ENCODE data around the gene FMN1.
"Not testable (repeated sequence)": the region's sequence is repeated elsewhere in the genome, so short reads cannot be mapped to it uniquely, and the experiment has no call there.

FMN1 gene

GRCh38 chr15:33091983-33092693, 102.4 kb downstream of the FMN1 start:
- no peak for DNase-seq (ENCODE audit: low read depth, low spot score)

GRCh38 chr15:33089878-33090757, 104.4 kb downstream of the FMN1 start:
- DNase-seq (ENCODE audit: low read depth, low spot score): no peak

GRCh38 chr15:33089165-33089877, 105.2 kb downstream of the FMN1 start:
- no peak for DNase-seq (ENCODE audit: low read depth, low spot score)

GRCh38 chr15:33086500-33087121, 107.9 kb downstream of the FMN1 start:
- no peak for DNase-seq (ENCODE audit: low read depth, low spot score)

- DNase-seq (ENCODE audit: low read depth, low spot score): no peak
Observed at GRCh38 chr15:33084661-33085060, 109.9 kb downstream of the FMN1 start.

GRCh38 chr15:33083232-33084081, 111.1 kb downstream of the FMN1 start:
- no peak for DNase-seq (ENCODE audit: low read depth, low spot score)

GRCh38 chr15:33080006-33080405, 114.5 kb downstream of the FMN1 start:
- DNase-seq (ENCODE audit: low read depth, low spot score): no peak

GRCh38 chr15:33078607-33079006, 115.9 kb downstream of the FMN1 start:
- DNase-seq (ENCODE audit: low read depth, low spot score): no peak

- DNase-seq (ENCODE audit: low read depth, low spot score): no peak
Observed at GRCh38 chr15:33076937-33077336, 117.6 kb downstream of the FMN1 start.

- no peak for DNase-seq (ENCODE audit: low read depth, low spot score)
Observed at GRCh38 chr15:33074942-33075341, 119.6 kb downstream of the FMN1 start.

GRCh38 chr15:33074212-33074611, 120.3 kb downstream of the FMN1 start:
- DNase-seq (ENCODE audit: low read depth, low spot score): no peak

- DNase-seq (ENCODE audit: low read depth, low spot score): no peak
Observed at GRCh38 chr15:33071451-33071850, 123.1 kb downstream of the FMN1 start.

- DNase-seq (ENCODE audit: low read depth, low spot score): not testable (repeated sequence)
Observed at GRCh38 chr15:33069903-33070302, 124.6 kb downstream of the FMN1 start.

GRCh38 chr15:33069161-33069560, 125.4 kb downstream of the FMN1 start:
- no peak for DNase-seq (ENCODE audit: low read depth, low spot score)

- no peak for DNase-seq (ENCODE audit: low read depth, low spot score)
Observed at GRCh38 chr15:33068511-33068990, 126.0 kb downstream of the FMN1 start.

- no peak for DNase-seq (ENCODE audit: low read depth, low spot score)
Observed at GRCh38 chr15:33068007-33068481, 126.5 kb downstream of the FMN1 start.

GRCh38 chr15:33067456-33067855, 127.1 kb downstream of the FMN1 start:
- no peak for DNase-seq (ENCODE audit: low read depth, low spot score)

GRCh38 chr15:33066584-33066983, 127.9 kb downstream of the FMN1 start:
- DNase-seq (ENCODE audit: low read depth, low spot score): no peak

- DNase-seq (ENCODE audit: low read depth, low spot score): no peak
Observed at GRCh38 chr15:33064878-33065277, 129.6 kb downstream of the FMN1 start.

- no peak for DNase-seq (ENCODE audit: low read depth, low spot score)
Observed at GRCh38 chr15:33059184-33059583, 135.3 kb downstream of the FMN1 start.

- no peak for DNase-seq (ENCODE audit: low read depth, low spot score)
Observed at GRCh38 chr15:33057845-33058244, 136.7 kb downstream of the FMN1 start.

Data from activated CD4-positive, CD25-positive, alpha-beta regulatory T cell treated with anti-CD3 and anti-CD28 coated beads, Interleukin-2, amount 50 U/mL, for 16 hours (primary cell).